Erythroblast (primary cell): ENCODE measurements around the gene TMC3.

Experiments
- GATA1 ChIP-seq: IDR thresholded peaks from 2 replicates; pipeline ENCODE4 v1.6.1; 2011; ENCODE audit warnings: low read depth, mild to moderate bottlenecking, control low read depth, low read length, moderate library complexity
- POLR2A ChIP-seq: IDR thresholded peaks from 2 replicates; pipeline ENCODE4 v1.6.1; 2011; ENCODE audit warnings: mild to moderate bottlenecking, low read length

DNA sequence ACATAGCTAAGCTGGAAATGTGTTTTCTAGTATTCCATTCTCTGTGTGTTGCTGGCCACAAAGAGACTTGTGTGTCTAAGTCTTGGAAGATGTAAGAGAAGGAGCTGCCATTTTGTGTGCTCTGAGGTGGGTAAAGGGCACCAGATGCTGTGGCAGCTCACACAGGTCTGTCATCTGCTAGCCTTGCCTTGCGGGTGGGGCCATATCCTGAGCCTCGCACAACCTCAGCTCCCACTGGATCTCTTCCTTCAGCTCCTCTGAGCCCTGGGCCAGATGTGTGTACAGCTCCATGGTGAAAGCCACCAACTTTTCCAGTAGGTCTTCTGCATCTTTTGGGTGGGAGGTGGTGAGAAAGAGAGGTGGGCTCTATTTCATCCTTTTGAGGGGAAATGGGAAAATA, 6.7 kb upstream of the TMC3 start:
- TF ChIP-seq POLR2A (no peak), GATA1 (no peak)
